ENCODE measurements around the gene YWHAH.

DNA sequence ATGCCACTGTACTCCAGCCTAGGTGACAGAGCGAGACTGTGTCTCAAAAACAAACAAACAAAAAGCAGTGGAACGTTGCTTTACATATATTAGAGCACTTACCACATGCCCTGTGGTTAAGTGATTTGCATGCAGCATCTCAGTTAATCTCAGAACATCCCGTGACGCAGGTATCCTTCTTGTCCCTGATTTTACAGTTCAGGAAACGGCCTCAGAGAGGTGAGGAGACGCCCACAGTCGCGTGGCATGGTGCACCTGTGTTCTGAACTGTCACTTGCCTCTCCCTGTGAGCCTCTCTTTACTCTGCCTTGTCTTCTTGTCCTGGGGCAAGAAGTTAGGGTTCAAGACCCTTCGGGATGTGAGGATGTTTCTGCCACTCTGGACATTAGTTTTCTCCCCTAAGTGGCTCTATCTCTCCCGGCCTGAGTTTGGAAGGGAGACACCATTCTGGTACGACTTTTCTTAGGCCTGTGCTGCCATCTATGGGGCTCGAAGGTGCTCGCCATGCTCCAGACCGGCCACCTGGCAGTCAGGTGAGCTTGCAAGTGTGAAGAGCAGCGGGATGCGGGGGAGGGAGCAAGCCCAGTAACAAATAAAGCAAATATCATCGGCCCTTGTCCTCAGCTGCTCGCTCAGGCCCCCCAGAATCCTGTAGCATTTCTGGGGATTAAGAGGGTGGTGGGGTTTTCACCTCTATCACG is 25.6 kb downstream of the YWHAH start:
- TF ChIP-seq, protein P1, sequence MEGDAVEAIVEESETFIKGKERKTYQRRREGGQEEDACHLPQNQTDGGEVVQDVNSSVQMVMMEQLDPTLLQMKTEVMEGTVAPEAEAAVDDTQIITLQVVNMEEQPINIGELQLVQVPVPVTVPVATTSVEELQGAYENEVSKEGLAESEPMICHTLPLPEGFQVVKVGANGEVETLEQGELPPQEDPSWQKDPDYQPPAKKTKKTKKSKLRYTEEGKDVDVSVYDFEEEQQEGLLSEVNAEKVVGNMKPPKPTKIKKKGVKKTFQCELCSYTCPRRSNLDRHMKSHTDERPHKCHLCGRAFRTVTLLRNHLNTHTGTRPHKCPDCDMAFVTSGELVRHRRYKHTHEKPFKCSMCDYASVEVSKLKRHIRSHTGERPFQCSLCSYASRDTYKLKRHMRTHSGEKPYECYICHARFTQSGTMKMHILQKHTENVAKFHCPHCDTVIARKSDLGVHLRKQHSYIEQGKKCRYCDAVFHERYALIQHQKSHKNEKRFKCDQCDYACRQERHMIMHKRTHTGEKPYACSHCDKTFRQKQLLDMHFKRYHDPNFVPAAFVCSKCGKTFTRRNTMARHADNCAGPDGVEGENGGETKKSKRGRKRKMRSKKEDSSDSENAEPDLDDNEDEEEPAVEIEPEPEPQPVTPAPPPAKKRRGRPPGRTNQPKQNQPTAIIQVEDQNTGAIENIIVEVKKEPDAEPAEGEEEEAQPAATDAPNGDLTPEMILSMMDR (IDR thresholded peaks at IDR 0.05): peak in 5 of 6 experiments; percentile 17 to 83 (median 72)
- TF ChIP-seq POLR2A (IDR thresholded peaks at IDR 0.05): no peak

Data from Peyer's patch (tissue), 4 donors.